K562 (cell line): ENCODE data around the gene RPL39L. TPM values are rescaled to one million over a fixed set of nuclear protein-coding genes. Genes with fewer than 3 reads are reported as not detected.

Experiments
- ATAC-seq: fragments of 200-7000 bp; cut with Tn5 transposase; 3 replicates; pipeline ENCODE4 v1.9.1; 2020; ENCODE audit warnings: moderate library complexity
- BruUV-seq: library from RNA; stranded (reverse); fragments of 400-500 nt; replicated peaks from 2 replicates; lab custom pipeline; 2021; lab: Mats Ljungman, UMichigan
- CTCF ChIA-PET: fragments of 300-600 bp; formaldehyde crosslinking; extraction: SDS; loops from one replicate; lab custom pipeline; 2021; ENCODE audit warnings: low intra/inter-chr PET ratio; lab: Yijun Ruan, JAX
- POLR2A ChIA-PET: fragments of 300-600, 350-650 bp; sonication (Branson Sonifier 250); formaldehyde crosslinking; extraction: SDS; loops from one replicate; lab custom pipeline; 2021; ENCODE audit warnings: antibody characterized with exemption, inconsistent platforms; lab: Yijun Ruan, JAX
- DNase-seq, 4 experiments: peaks; one replicate each; pipeline versions ENCODE4 v3.0.0 to v3.0.0-alpha.2; 2011 to 2018; ENCODE audit warnings: low spot score in 3 of 4, mixed read lengths in 3 of 4; ENCODE audit errors: extremely low read depth in 1 of 4
- FAIRE-seq: peaks from 2 replicates; lab custom pipeline; 2011; peaks lifted over from hg19 to GRCh38; lab: Jason Lieb, UNC
- H2AFZ ChIP-seq: 2 replicates; pipeline ENCODE4 v1.6.0; 2011; ENCODE audit warnings: low read depth, low read length, control low read depth, inconsistent platforms
- H3K27ac ChIP-seq: fragments of 200-600 bp; 3 replicates; pipeline ENCODE4 v1.8.0; 2011; ENCODE audit warnings: low read depth, mild to moderate bottlenecking, control low read depth, inconsistent platforms, low read length, moderate library complexity, mixed read lengths; ENCODE audit errors: extremely low read depth
- H3K27me3 ChIP-seq, 2 experiments: fragments of 300-600 bp in 1 of 2; 2 replicates in 1 of 2; 3 replicates in 1 of 2; pipeline versions ENCODE4 v1.6.0 to v1.8.0; 2011; ENCODE audit warnings: inconsistent platforms in 2 of 2, low read length in 2 of 2, mild to moderate bottlenecking in 1 of 2, mixed read lengths in 1 of 2, moderate library complexity in 1 of 2; ENCODE audit not compliant: control insufficient read depth in 2 of 2, insufficient read depth in 2 of 2
- H3K36me3 ChIP-seq: fragments of 300-600 bp; 3 replicates; pipeline ENCODE4 v1.8.0; 2011; ENCODE audit warnings: mild to moderate bottlenecking, low read length, inconsistent platforms; ENCODE audit not compliant: control insufficient read depth, insufficient read depth
- H3K4me1 ChIP-seq, 2 experiments: fragments of 200-600 bp in 1 of 2; replicated peaks in 1 of 2; 2 replicates in 1 of 2; 3 replicates in 1 of 2; pipeline versions ENCODE4 v1.5.1 to v1.8.0; 2011; ENCODE audit warnings: inconsistent platforms in 2 of 2, low read length in 2 of 2, mild to moderate bottlenecking in 1 of 2, mixed read lengths in 1 of 2, moderate library complexity in 1 of 2; ENCODE audit not compliant: control insufficient read depth in 2 of 2, insufficient read depth in 2 of 2
- H3K4me2 ChIP-seq: 2 replicates; pipeline ENCODE4 v1.6.1; 2011; ENCODE audit warnings: low read length, control low read depth, inconsistent platforms, mixed read lengths; ENCODE audit not compliant: insufficient read depth
- H3K4me3 ChIP-seq: fragments of 200-600 bp; sonication (generic), shearing (Covaris generic); 2 replicates; pipeline ENCODE4 v1.5.1; 2016; ENCODE audit warnings: control low read depth, inconsistent platforms
- H3K79me2 ChIP-seq: fragments of 200-600 bp; 3 replicates; pipeline ENCODE4 v1.8.0; 2011; ENCODE audit warnings: low read length, inconsistent platforms; ENCODE audit not compliant: control insufficient read depth, insufficient read depth
- H3K9ac ChIP-seq, 2 experiments: 2 replicates each; pipeline versions ENCODE4 v1.6.0 to v1.6.1; 2011; ENCODE audit warnings: low read depth in 2 of 2, low read length in 2 of 2, control low read depth in 1 of 2, inconsistent platforms in 1 of 2, mild to moderate bottlenecking in 1 of 2, mixed read lengths in 1 of 2; ENCODE audit not compliant: insufficient read depth in 1 of 2
- H3K9me1 ChIP-seq: one replicate; pipeline ENCODE4 v1.6.0; 2011; ENCODE audit warnings: inconsistent platforms, mild to moderate bottlenecking, low read length, moderate library complexity; ENCODE audit not compliant: control insufficient read depth, insufficient read depth
- H3K9me3 ChIP-seq: replicated peaks from 2 replicates; pipeline ENCODE4 v1.5.1; 2011; ENCODE audit warnings: low read depth, low read length, inconsistent platforms; ENCODE audit not compliant: control insufficient read depth, insufficient read depth
- H4K20me1 ChIP-seq: replicated peaks from 2 replicates; pipeline ENCODE4 v1.6.1; 2011; ENCODE audit warnings: low read length, inconsistent platforms, mixed read lengths; ENCODE audit not compliant: control insufficient read depth, insufficient read depth
- ASH1L ChIP-seq: fragments of 450-650 bp; IDR thresholded peaks from 2 replicates; pipeline ENCODE4 v1.6.1; 2018; ENCODE audit warnings: borderline replicate concordance, mild to moderate bottlenecking, low read depth; ENCODE audit not compliant: partially characterized antibody
- BCOR ChIP-seq: fragments of 450-650 bp; IDR thresholded peaks from 2 replicates; pipeline ENCODE4 v1.6.1; 2016
- GTF2A2 ChIP-seq: IDR thresholded peaks from 2 replicates; pipeline ENCODE4 v1.6.1; 2016; ENCODE audit warnings: mild to moderate bottlenecking, missing genetic modification characterization, missing compliant biosample characterization
- HOXB6 ChIP-seq: fragments of 250-450 bp; sonication (Bioruptor Pico); IDR thresholded peaks from 2 replicates; pipeline ENCODE4 v1.5.1; 2022; ENCODE audit warnings: mild to moderate bottlenecking, borderline replicate concordance
- MXI1 ChIP-seq: IDR thresholded peaks from 2 replicates; pipeline ENCODE4 v1.6.1; 2011; ENCODE audit warnings: low read depth, mild to moderate bottlenecking, improper control_type of control experiment, low read length
- PML ChIP-seq: IDR thresholded peaks from 2 replicates; pipeline ENCODE4 v1.6.1; 2012; ENCODE audit warnings: low read length, inconsistent platforms
- POU5F1 ChIP-seq: fragments of 150-350 bp; IDR thresholded peaks from 2 replicates; pipeline ENCODE4 v1.6.1; 2014; ENCODE audit warnings: borderline replicate concordance, low read length, low read depth, mild to moderate bottlenecking; ENCODE audit not compliant: partially characterized antibody
- RUNX1 ChIP-seq: sonication (generic); IDR thresholded peaks from 2 replicates; pipeline ENCODE4 v1.6.1; 2016; ENCODE audit warnings: antibody characterized with exemption, low read depth
- SFPQ ChIP-seq: fragments of 200-400 bp; formaldehyde crosslinking; IDR thresholded peaks from 2 replicates; pipeline ENCODE4 v1.6.1; 2017; ENCODE audit warnings: mild to moderate bottlenecking, low read depth, low read length, moderate library complexity
- SMARCA4 ChIP-seq: fragments of 450-650 bp; IDR thresholded peaks from 2 replicates; pipeline ENCODE4 v1.6.1; 2016
- ZFP30 ChIP-seq: fragments of 250-450 bp; sonication (Bioruptor Pico); IDR thresholded peaks from 2 replicates; pipeline ENCODE4 v1.8.0; 2022; ENCODE audit warnings: moderate library complexity, mild to moderate bottlenecking, inconsistent platforms, borderline replicate concordance
- WGBS: fragments of 100-300 bp; shearing (Covaris generic); methylation state at CpG from one replicate; pipeline ENCODE4 v1.1.6; 2016; ENCODE audit warnings: low coverage, mixed read lengths; ENCODE audit not compliant: insufficient coverage; ENCODE audit errors: missing lambda C conversion rate; 5-methylcytosine and 5-hydroxymethylcytosine counted together
- in situ Hi-C: fragments of 300-500 bp; cut with MboI; formaldehyde crosslinking; loops from 4 replicates; pipeline ENCODE4 v1.15.0; 2018; ENCODE audit warnings: inconsistent platforms, mixed read lengths
- intact Hi-C: fragments of 100-400 bp; cut with micrococcal nuclease; formaldehyde crosslinking; loops from 2 replicates; pipeline ENCODE4 v1.14.2; 2022
- polyA plus RNA-seq, 8 experiments: library from polyadenylated mRNA; depleted of rRNA in 4 of 8; stranded (reverse) in 5 of 8; unstranded in 3 of 8; fragments of >200 nt; fragmentation: Nextera tagmentation in 2 of 8; fragmentation: Illumina TruSeq in 1 of 8; extraction: Ambion mirVana in 2 of 8; extraction: Trizol in 1 of 8; gene quantifications; 2 replicates each; pipeline versions ENCODE4 v1.2.1 to v1.2.3, GENCODE V29; 2011 to 2014; ENCODE audit warnings: inconsistent platforms in 1 of 8, missing spikeins in 1 of 8
- total RNA-seq, 7 experiments: library from RNA; depleted of rRNA in 6 of 7; stranded (reverse); fragments of >200 nt in 6 of 7; fragmentation: Illumina TruSeq in 2 of 7; extraction: Trizol in 2 of 7; gene quantifications; 2 replicates each; pipeline versions ENCODE4 v1.2.1 to v1.2.3, GENCODE V29; 2011 to 2021; ENCODE audit warnings: low replicate concordance in 1 of 7

Gene RPL39L
- total and polyA plus RNA-seq, 9 of the 15 experiments (the other 6 are each of a cell fraction or from before 2014, with no cell fraction given) = 15.0 to 122 (median 45.5) TPM

GRCh38 chr3:187110156-187110555 is 29.1 kb downstream of the RPL39L start:
- TF ChIP-seq RUNX1 (no peak), HOXB6 (CRISPR knock-in tag) (no peak), POU5F1 (no peak), SFPQ (no peak), ASH1L (no peak), PML (no peak), BCOR (no peak), MXI1 (no peak), GTF2A2 (no peak), ZFP30 (CRISPR knock-in tag) (no peak), SMARCA4 (no peak)
- TF ChIP-seq, all 486 proteins: peak for 0
- Histone ChIP-seq H3K9me1 (no peaks in the 10 kb centered on the region), H3K36me3 (no peaks in the 10 kb centered on the region), H3K4me2 (no peak overlapping the region), H3K27me3 (no peaks in the 10 kb centered on the region), H3K4me1 (no peaks in the 10 kb centered on the region; a peak in 1 of 5 replicates), H3K27ac (no peak overlapping the region), H3K9ac (no peak overlapping the region), H3K9me3 (no peaks in the 10 kb centered on the region), H4K20me1 (no peaks in the 10 kb centered on the region), H2AFZ (no peak overlapping the region), H3K79me2 (no peaks in the 10 kb centered on the region), H3K4me3 (no peak overlapping the region)
- POLR2A ChIA-PET = no interaction called here
- no peak for FAIRE-seq
- DNase-seq = no peak
- CTCF ChIA-PET = no interaction called here
- intact Hi-C loops = loop anchor here (10.0 kb wide), 2 partner anchors 185 to 605 kb away; partner anchors contain the start of gene MASP1
- 15% methylated on average over 1 of the region's 1 CpG for WGBS
- in situ Hi-C loops = no loop called here
- no TSS peak for BruUV-seq
- no peak for ATAC-seq
